ENCODE results near the gene TMOD1. TPM values are rescaled to one million over a fixed set of nuclear protein-coding genes. Genes with fewer than 3 reads are reported as not detected.

The TMOD1 gene
- total RNA-seq, 1 donor from 2014 or later = not detected

DNA sequence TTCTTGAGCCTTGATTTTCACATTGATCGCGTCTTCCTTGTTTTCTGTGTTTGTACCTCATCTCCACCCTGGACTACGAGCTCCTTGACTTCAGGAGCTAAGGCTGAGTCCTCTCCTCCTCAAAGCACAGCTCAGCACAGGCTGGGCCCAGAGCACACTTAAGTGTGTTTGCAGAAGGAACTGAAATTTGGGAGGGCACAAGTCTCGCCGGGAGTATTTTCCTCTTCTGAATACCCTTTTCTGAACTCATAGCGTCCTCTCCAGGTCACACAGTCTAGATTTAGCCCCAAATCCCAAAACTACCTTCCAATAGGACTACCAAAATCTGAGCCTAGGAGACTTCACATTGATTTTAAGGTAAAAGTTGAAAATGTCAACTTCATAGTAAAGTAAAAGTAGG, 90.1 kb downstream of the TMOD1 start:
- TF ChIP-seq, protein P1, sequence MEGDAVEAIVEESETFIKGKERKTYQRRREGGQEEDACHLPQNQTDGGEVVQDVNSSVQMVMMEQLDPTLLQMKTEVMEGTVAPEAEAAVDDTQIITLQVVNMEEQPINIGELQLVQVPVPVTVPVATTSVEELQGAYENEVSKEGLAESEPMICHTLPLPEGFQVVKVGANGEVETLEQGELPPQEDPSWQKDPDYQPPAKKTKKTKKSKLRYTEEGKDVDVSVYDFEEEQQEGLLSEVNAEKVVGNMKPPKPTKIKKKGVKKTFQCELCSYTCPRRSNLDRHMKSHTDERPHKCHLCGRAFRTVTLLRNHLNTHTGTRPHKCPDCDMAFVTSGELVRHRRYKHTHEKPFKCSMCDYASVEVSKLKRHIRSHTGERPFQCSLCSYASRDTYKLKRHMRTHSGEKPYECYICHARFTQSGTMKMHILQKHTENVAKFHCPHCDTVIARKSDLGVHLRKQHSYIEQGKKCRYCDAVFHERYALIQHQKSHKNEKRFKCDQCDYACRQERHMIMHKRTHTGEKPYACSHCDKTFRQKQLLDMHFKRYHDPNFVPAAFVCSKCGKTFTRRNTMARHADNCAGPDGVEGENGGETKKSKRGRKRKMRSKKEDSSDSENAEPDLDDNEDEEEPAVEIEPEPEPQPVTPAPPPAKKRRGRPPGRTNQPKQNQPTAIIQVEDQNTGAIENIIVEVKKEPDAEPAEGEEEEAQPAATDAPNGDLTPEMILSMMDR (IDR thresholded peaks at IDR 0.05; ENCODE audit: insufficient read depth, low read length, severe bottlenecking) = no peak
- Histone ChIP-seq H3K36me3 (ENCODE audit: control insufficient read depth, insufficient read depth, low read length) (no peaks in the 10 kb centered on the region), H3K27me3 (ENCODE audit: control insufficient read depth, insufficient read depth, low read length) (no peaks in the 10 kb centered on the region), H3K4me3 (ENCODE audit: low read depth, low read length) (no peak overlapping the region)
- no peak for DNase-seq (ENCODE audit: low read depth)
- no peak for FAIRE-seq

DNA sequence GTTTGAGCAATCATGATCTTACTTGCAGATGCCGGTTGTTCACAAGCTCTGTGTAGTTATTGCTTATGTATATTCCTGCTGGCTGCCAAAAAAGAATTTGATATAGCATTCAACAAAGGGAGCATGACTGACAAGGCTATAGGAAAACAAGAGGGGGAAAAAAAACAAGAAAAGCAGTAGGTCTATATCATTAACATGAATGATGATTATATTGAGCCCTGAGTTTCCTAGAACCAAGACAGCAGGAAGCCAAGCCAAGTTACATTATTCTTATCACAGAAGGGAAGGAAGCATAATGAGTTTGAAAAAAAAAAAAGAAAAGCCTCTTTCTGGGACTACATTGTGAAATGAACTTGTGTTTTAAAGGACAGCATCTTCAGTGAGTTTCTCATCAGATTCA, 90.7 kb downstream of the TMOD1 start:
- no peak overlapping the region for H3K4me3 ChIP-seq (ENCODE audit: low read depth, low read length)
- DNase-seq (ENCODE audit: low read depth) (no peak), FAIRE-seq (no peak)
- no peaks in the 10 kb centered on the region for H3K27me3 ChIP-seq (ENCODE audit: control insufficient read depth, insufficient read depth, low read length)
- TF ChIP-seq, protein P1 (IDR thresholded peaks at IDR 0.05; ENCODE audit: insufficient read depth, low read length, severe bottlenecking) = no peak
- no peaks in the 10 kb centered on the region for H3K36me3 ChIP-seq (ENCODE audit: control insufficient read depth, insufficient read depth, low read length)

DNA sequence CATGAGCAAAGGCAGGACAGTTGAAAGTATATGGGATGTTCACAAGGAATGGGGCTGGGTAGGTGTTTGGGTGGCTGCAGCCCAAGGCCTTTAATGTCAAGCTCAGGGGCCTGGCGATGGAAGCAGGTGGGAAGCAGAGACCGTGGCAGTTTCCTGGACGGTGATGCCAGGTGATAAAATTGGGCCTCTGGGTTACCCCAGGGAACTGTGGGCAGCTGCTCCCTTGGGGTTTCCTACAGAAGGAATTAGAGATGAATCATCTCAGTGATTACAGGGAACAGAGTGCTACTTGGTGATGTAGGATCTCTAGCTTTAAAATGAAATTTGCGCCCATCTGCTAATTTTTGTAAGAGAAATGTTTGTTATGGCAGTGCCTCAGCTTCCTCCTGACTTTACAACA, 92.5 kb downstream of the TMOD1 start:
- no peaks in the 10 kb centered on the region for H3K36me3 ChIP-seq (ENCODE audit: control insufficient read depth, insufficient read depth, low read length)
- FAIRE-seq (no peak), DNase-seq (ENCODE audit: low read depth) (no peak)
- TF ChIP-seq, protein P1 (IDR thresholded peaks at IDR 0.05; ENCODE audit: insufficient read depth, low read length, severe bottlenecking) = no peak
- no peak overlapping the region for H3K4me3 ChIP-seq (ENCODE audit: low read depth, low read length)
- no peaks in the 10 kb centered on the region for H3K27me3 ChIP-seq (ENCODE audit: control insufficient read depth, insufficient read depth, low read length)

DNA sequence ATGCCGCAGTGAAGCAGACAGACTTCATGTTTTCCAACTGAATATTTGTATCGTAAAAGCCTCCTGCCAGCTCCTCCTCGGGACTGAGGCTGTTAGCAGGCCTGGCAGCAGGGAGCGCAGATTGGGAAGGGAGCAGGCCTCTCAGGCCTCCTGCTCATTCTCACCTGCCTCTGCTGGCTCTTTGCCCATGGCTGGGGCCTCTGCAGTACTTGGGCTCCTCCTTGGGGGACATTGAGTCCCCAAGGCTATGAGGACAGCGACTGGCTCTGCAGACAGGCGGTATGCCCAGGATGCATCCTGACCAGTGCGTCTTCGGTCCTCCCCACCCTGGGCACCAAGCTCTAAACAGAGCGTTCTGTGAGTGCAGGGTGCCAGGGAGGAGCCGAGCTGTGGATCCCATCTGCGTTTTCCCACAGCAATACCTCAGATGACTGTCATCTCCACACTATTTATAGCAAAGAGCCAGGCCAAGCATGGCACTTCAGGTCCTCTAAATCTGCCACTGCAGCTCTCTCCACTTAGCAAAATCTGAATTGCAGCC, 93.0 kb downstream of the TMOD1 start:
- TF ChIP-seq, protein P1 (IDR thresholded peaks at IDR 0.05; ENCODE audit: insufficient read depth, low read length, severe bottlenecking) = no peak
- Histone ChIP-seq H3K36me3 (ENCODE audit: control insufficient read depth, insufficient read depth, low read length) (no peaks in the 10 kb centered on the region), H3K4me3 (ENCODE audit: low read depth, low read length) (no peak overlapping the region), H3K27me3 (ENCODE audit: control insufficient read depth, insufficient read depth, low read length) (no peaks in the 10 kb centered on the region)
- DNase-seq (ENCODE audit: low read depth) (no peak), FAIRE-seq (no peak)

DNA sequence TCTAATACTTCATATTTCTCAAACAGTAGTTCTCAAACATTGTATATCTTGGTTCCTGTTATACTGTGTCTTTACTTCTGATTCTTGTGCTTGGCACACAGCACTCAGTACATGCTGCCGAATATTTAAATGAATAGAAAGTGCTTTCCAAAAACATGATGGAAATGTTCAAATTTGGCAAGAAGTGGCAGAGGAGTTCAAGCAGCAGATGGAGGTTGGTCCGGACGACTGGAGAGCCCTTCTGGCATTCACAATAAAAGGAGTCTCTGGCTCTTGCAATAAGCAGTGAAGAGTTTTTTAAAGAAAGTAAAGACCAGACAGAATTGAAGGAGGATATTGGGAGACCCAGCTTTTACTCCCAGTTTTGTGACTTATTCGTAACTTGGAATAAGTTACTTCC, 95.4 kb downstream of the TMOD1 start:
- TF ChIP-seq, protein P1 (IDR thresholded peaks at IDR 0.05; ENCODE audit: insufficient read depth, low read length, severe bottlenecking) = no peak
- no peak overlapping the region for H3K4me3 ChIP-seq (ENCODE audit: low read depth, low read length)
- no peak for DNase-seq (ENCODE audit: low read depth)
- no peaks in the 10 kb centered on the region for H3K27me3 ChIP-seq (ENCODE audit: control insufficient read depth, insufficient read depth, low read length)
- FAIRE-seq = no peak
- peaks cover 1% of the 10 kb centered on the region for H3K36me3 ChIP-seq (ENCODE audit: control insufficient read depth, insufficient read depth, low read length)

Measured in bronchial epithelial cell (primary cell).